LHCN-M2 (cell line): ENCODE results near the gene FOXL1. TPM values are rescaled to one million over a fixed set of nuclear protein-coding genes. Genes with fewer than 3 reads are reported as not detected.

ENCODE experiments used
- DNase-seq: peaks from one replicate; pipeline ENCODE4 v3.0.0-alpha.2; 2012; ENCODE audit warnings: low read depth
- polyA plus RNA-seq: library from polyadenylated mRNA; unstranded; fragments of >200 nt; gene quantifications from one replicate; pipeline ENCODE4 v1.2.1, GENCODE V29; 2012; ENCODE audit warnings: missing spikeins
- total RNA-seq: library from RNA; depleted of rRNA; stranded (reverse); fragments of >200 nt; gene quantifications from 2 replicates; pipeline ENCODE4 v1.2.3, GENCODE V29; 2014; rRNA removed

FOXL1 gene
- total RNA-seq: 4.1 and 5.3 TPM in 2 replicates
- polyA plus RNA-seq: 1.7 TPM

DNA sequence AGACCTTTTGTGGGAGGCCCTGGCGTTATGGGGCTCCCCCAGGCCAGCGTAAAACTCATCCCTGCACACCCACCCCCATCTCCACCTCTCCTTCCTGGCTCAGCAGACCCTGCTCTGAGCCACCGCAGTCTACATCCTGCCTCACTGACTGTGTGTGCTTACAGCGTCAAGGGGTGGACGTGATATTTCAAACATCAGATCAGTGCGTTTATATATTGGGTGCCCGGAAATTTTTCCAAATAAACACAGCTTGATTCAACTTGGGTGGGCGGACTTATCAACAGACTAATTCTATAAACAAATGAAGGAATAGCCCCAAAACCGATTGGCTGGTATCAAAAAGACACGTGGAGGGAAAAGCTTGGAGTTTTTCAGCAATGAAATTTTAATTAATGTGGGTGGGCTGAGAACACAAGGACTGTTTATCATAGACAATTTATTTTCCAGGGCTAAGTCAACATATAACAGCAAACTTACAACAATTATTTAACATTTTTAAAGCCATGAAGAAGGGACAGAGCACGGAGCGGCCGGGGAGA, at the start of gene FOXL1:
Gene FOXL1 (plus strand): TSS at position 489 of the 539 bp plus-strand sequence. CDS start 175 bp downstream, outside the sequence.
- no peak for DNase-seq

DNA sequence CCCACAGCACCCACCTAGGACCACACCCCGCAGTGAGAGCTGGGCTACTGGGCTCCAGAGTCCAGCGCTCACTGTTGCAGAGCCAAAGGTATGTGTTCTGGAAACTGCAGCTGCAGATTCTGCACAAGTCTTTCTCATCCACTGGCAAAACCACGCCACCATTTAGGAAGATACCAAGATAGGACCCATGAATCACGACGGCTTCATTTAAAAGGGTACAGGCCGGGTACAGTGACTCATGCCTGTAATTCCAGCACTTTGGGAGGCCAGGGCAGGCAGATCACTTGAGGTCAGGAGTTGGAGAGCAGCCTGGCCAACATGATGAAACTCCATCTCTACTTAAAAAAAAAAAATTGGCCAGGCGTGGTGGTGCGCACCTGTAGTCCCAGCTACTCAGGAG, 49.2 kb upstream of the FOXL1 start:
- peak; percentile 80 for DNase-seq

DNA sequence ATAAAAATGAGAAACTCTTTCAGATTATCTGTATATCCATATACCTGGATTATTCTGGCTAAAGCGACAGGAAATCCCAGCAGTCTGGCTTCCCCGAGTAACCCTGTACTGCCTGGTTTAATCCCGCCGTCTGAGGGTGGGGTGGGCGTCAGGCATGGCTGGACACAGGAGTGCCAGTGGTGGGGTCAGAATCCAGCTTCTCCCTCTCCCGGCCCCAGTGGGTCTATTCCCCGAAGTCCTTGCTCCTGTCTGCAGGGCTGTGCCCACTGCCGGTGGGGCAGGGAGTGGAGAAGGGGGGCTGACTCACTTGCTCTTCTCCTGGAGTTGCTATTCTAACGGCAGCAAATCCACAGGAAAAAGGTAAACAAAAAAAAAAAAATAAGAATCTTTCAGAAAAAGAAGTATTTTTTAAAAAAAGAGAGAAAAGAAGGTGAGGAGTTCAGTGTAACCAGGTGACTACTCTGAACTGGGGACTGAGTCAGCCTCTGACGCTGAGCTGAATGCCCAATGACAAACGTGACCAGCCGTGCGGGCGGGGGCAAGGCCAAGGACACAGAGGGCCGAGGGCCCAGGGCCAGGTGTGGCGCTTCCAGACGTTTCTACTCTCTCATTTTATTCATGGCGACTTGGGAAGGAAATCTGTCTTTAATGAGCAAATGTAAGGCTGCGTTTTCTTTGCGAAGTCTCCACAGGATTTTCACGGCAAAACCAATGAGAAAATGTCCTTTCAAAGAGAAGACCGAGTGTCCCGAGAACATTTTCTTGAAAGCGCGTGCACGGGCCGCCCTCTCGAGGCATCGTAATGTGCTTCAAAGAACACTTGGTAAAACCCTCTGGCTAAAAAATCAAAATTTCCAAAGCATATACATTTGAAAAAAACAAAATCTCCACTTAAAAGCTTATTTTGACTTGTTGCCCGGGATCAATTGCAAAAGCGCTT, 47.8 kb upstream of the FOXL1 start:
- DNase-seq: no peak

DNA sequence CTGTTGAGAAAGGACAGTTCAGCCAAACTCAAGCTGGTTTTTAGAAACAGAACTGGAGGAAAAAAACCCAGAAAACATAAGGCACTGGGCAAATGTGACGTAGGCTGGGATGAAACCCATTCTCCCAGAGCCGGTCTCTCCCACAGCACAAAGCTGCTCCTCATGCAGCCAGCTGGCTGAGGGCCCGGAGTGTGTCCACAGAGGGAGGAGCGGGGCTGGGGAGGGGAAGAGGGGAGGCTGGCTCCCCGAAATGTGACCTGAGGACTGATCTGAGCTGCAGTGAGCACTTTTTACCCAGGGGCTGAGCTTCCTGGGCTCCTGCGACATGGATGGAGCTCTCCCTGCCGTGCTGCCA, 47.2 kb upstream of the FOXL1 start:
- DNase-seq: no peak

DNA sequence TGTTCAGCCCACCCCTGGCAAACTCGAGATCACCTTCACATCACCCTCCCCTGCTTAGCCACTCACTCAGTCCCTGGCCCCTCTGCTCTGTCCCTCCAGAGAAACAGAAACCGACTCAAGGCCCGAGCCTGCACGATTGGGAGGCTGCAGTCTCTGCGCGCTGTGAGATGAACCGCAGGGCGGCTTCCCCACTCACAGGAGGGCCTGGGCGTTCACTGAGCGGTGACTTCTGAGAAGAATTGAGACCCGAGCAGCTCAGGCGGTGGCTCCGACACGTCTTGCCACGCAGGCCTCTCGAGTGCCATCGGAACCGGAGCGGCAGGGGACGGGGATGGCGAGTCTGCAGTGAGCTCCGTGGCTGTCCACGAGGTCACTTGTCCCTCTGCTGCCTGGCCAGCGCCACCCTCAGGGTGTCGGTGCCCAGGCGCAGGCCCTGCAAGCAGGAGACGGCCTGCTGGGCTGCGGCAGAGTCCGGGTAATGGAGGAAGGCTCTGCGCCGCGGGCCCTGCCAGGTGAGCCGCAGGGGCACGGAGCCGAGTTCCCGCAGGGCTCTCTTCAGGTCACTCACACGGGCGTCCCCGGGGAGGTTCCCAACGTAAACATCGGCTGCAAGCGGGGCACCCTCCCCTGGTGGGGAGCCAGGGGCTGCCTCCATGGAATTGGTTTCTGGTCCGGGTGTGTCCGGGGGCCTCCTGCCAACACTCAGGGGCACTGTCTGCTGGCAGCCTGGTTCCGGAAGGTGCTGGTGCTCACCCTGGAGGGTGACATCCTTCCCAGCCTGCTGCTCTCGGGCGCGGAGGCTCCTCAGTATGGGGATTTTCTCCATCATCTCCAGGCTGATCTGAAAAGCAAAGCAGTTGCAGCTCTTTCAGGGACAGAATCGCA, 46.5 kb upstream of the FOXL1 start:
- no peak for DNase-seq

DNA sequence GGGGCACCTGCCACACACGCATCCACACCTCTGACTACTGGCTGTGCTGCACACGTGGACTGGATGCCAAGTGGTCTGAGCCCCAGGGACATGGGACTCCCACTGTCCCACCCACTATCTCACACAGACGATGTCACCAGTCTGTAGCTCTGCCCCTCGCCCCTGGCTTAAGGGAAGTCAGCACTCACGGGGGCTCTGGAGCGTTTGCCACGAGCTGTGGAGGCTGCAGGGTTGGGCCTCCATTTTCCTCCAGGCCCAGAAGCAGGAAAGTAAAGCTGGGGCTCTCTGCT, 45.9 kb upstream of the FOXL1 start:
- DNase-seq: no peak

DNA sequence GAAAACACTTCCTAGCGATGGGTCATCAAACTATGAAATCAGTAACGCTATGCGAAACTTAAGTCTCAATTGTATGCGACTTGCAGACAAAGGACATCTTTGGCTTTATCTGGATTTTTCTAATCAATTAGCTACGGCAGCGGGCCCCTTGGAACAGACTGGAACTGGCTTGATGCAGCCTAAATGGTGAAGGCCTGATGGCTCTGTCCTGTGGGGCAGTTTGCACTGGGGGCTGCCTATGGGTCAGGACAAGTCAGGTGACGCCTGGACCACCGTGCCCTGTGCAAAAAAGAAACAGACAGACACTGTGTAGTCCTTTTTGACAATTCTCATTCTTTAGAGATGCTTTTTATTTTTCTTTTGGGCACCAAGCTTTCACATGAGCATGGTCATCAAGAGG, 45.3 kb upstream of the FOXL1 start:
- no peak for DNase-seq

DNA sequence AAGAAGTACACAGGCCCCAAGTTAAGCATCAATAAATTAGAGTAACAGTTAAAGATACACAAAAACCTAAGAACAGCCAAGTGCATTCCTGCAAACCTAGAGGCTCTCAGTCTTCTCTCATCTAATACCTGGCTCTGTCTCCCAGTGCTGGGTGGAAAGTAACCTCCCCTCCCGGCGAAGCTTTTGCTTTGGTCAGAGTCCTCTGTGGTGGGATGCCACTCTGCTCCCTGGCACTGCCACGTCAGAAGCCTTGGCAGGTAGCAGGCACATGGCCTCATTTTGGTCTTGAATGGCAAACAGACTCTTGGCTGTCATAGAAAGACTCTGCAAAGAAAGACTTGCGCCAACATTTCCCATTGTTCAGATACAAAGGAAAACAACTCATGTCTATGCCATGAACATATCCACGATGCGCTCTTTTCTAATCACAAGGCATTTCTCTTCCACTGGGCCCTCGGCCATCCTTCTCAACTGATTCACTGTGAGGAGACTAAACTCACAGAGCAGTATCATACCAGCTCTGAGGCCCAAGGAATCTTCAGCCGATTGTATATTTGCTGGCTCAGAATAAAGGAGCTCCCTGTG, 44.5 kb upstream of the FOXL1 start:
- no peak for DNase-seq

DNA sequence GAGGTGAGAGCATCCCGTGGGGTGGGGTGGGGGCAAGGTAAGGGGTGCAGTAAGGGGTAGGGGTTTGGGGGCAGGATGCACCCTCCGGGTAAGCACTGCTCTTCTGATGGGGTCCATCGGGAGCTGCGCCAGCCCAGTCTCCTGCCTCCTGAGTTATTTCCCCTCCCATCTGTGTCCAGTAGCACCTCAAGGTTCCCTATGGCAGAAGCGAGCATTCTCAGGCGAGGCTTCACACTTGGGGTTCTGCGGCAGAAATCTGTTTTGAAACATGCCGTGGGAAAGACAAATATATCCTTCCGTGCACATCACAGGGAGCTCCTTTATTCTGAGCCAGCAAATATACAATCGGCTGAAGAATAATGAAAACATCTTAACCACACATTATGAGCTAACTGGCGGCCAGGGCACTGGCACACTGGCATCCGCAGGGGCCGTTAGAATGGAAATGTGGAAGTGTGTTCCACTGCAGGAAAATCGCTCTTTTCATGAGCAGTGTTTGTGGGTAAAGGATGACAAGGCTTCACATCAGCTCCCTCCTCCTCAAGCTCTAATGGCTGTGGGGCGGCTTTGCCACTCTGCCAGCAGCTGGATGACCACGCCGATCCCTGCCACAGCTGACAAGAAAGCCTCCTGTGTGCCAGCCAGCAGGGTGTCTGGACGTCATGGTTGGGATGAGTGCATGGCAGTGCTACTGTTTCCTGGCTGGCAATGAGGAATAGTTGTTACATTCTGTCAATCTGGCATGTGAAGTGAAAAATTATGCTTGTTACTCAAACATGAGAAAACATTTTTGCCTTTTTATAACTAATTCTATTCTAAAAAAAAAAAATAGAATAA, 43.4 kb upstream of the FOXL1 start:
- no peak for DNase-seq

DNA sequence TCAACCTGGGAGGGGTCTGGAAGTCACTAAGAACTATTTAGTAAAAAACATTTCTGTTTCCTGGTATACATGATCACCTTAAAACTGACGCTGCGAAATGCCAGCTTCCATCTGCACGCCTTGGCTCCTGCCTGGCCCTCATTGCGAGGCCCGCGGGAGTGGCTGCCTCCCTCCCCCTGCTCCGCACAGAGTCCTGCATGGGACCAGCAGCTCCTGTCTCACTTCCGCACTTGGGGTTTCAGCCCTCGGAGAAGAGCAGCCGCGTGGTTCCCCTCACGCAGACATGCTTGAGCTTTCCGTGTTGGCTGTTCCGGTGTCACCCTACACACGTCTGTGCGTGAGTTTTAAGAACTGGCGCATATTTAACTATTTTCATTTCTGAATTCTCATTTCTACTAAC, 41.7 kb upstream of the FOXL1 start:
- no peak for DNase-seq

DNA sequence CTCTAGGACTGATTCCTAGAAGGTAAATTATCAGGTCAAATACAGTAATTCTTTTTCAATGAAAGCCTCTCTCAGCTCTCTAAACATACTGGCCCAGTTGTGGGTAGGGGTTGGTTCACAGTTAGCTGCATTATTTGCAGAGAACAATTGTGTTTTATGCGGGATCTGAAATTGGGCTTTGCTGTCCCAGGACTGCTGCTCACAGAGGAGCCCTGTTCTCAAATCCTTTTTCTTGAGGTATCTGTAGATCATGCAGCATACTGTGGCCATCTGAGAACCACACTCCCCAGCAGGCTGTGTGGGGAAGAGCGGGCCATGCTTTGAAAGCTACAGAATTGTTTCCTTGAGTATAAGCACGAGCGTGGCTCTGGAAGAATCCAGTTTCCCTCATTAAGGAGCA, 40.9 kb upstream of the FOXL1 start:
- DNase-seq: no peak

DNA sequence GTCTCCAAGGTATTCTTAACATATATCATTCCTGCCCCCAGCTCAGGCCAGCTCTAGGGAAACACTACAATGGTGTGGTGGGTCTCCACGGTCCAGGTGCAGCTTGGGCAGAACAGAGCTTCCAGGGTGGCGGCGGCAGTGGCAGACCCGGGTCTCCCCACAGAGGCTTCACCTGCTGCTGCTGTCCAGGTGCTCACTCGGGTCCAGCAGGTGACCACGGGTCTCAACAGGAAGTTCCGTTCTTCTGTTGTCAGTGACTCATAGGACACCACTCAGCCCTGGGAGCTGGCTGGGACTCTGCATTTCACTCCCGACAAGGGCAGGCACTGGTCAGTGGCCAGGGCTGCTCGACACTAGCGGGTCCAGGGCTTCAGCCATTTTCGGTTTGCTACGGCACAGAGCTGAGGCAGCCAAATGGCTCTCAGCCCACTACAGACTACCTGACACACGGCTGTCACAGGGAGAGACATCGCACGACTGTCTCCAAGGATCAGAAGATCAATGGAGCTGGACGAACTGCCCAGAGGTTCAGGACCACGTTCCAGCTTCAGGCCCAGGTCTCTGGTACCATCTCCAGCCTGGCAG, 40.1 kb upstream of the FOXL1 start:
- no peak for DNase-seq

DNA sequence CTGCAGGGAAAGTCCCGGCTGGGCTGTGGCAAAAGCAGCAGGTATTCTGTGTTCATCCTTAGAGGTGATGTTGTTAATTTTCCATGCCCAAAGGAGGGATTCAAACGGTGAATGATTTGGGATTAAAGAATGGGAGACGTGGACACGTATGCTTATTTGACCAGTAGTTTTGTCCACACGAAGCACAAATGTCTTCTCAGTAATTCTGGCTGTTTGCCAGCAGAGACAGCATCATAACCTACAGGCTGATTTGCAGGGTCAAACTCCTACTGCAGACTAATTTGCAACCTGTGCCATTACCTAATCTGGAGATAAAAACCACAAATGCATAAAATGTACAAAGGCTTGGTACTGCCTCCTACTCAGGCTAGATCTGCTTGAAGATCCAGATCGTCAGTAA, 37.5 kb upstream of the FOXL1 start:
- DNase-seq: no peak

DNA sequence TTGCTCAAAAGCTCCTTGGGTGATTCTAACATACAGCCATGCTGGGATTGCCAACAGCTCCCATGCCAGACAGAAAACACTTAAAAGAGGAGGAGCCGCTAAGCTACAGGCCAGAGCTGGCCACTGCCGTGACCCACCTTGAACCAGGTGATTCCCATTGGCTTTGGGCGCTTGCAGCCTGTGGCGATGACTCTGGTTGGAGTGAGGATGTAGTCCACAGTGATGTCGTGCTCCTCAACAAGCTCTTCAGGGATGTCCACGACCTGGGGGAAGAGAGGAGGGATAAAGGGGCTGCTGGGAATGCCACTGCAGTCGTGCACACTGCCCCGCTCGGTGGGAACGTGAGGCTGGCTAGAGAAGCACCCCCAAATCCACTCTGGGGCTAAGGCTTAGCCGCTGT, 36.8 kb upstream of the FOXL1 start:
- no peak for DNase-seq

DNA sequence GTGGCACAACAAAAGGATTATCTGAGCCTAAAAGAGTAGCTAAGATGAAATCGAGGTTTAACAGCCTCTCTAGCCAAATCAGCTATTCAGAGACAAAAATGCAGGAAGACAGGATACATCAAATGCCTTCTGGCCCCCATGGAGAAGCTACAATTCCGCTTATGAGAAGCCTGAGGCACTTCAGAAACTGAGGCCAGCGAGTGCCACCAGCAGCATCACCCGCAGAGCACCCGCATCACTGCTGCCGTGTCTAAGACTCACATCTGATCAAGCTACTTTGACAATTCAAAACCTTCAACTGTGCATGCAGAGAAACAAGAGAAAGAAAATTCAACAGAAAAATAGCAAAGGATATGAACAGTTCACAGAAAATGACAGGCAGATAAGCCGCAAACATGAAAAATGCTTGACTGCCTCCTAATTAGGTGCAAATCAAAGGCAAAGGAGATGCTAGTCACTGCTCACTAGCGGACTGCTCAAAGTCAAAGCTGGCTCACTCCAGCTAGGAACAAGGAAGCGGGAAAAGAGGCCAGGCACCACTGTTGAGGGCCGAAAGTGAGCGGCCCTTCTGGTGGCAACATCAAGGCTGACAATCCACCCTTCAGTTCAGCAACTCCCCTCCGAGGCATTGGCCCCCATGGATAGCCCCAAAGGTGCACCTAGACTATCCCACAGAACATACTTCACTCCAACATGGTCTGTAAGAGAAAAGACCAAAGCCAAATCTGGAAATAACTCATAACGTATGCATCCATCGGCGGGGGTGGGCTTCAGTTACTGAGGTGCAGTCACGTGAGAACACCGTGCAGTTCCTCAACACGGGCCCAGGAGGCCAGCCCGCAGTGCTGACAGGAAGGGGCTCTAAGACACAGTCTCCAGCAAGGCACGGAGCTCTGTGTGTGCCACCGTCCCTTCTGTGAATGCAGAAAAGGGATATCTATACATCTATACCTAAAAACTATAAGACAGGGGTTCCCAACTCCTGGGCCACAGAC, 35.3 kb upstream of the FOXL1 start:
- DNase-seq: no peak

DNA sequence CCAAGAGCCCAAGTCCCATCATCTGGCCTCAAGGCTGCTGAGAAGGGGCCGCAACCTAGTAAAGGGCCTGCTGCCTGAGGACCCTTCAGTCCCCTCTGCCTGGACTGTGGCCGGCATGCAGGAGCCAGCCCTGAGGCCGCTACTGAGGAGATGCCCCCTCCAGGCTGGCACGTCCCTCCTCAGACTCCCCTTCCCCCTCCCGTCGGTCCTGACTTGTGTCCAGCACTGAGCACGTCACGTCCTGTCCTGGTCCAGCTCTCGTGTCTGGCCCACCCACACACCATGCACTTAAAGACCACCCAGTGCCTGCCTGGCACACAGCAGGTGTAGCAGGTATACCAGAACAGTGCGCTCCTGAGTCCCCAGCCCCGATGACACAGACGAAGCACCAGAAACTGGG, 32.9 kb upstream of the FOXL1 start:
- no peak for DNase-seq

DNA sequence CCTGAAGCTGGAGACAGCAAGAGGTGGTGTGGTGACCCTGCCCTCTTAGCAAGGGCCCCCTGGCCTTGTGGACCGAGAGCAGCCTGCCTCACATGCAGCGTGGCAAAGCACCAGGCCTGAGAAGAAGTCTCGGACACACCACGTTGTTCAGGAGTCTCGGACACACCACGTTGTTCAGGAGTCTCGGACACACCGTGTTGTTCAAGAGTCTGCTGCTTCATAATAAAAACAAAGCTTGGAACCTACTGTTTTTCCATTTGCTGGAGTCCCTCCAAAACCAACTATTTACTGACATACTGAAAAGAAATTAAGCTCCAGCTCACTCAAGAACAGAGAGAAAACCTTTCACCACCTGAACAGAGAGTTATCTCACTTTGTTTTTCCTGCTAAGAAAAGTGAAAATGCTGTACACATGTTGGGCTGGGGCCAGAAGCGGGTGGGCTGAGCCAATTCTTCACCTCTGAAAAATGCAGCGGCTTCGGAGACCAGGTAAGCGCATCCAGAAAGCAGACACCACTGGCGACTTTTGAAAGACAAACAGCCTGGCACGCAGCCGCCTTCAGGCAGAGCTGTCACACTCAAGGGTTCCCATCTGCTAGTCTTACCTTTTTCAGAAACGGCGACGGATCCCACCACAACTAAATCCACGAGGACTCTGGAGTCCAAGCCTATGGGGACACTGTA, 32.3 kb upstream of the FOXL1 start:
- DNase-seq: no peak

DNA sequence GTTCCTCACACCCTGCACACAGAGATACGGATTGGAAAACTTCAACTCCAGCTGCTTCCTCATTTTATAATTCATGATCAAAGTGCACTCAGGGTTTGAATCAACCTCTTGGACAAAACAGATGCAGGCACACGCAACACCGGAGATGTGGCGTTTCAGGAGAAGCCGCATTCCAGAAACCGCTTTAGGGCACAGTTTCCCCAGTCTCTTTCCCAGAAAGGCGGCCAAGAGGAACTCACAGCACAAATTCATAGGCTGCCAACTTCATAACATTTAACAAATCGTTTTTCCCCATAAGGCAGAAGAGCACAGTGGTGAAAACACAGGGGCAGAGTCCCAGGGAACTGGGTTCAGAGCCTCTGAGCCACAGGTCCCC, 31.7 kb upstream of the FOXL1 start:
- no peak for DNase-seq

DNA sequence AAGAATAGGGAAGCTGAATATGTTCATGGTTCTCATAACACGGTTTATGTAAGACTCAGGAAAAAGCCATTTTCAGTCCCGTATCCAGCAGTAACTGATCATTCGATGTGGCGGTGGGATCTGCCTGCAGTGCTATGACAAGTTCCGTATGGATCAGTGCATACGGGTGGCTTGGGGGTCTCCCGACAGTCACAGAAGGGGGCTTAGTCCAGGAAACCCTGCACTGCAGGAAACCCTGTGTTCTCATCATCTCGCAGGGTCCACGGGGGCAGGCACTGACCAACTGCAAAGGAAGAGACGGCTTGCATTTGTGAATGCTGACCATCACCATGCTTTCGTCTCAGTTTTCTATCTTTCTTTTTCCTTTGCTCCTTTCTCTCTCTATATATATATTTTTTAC, 31.1 kb upstream of the FOXL1 start:
- no peak for DNase-seq
